Measurements from ENCODE around the gene VDR.
"Not testable (repeated sequence)": the region's sequence is repeated elsewhere in the genome, so short reads cannot be mapped to it uniquely, and the experiment has no call there.

Gene VDR

GRCh38 chr12:47844264-47845019 is 60.4 kb downstream of the VDR start:
- FAIRE-seq: no peak

- no peak for FAIRE-seq
Measured at GRCh38 chr12:47843226-47843980, 61.4 kb downstream of the VDR start.

- not testable (repeated sequence) for FAIRE-seq
Measured at GRCh38 chr12:47842543-47842942, 62.3 kb downstream of the VDR start.

GRCh38 chr12:47841910-47842309 is 62.9 kb downstream of the VDR start:
- no peak for FAIRE-seq

- FAIRE-seq: no peak
Measured at GRCh38 chr12:47841501-47841900, 63.3 kb downstream of the VDR start.

GRCh38 chr12:47840571-47840970 is 64.2 kb downstream of the VDR start:
- no peak for FAIRE-seq

GRCh38 chr12:47839214-47839876 is 65.4 kb downstream of the VDR start:
- FAIRE-seq: no peak

GRCh38 chr12:47838286-47838931 is 66.4 kb downstream of the VDR start:
- FAIRE-seq: no peak

GRCh38 chr12:47837190-47838171 is 67.3 kb downstream of the VDR start:
- FAIRE-seq: no peak

GRCh38 chr12:47835831-47836155 is 69.0 kb downstream of the VDR start:
- FAIRE-seq: no peak

- no peak for FAIRE-seq
Measured at GRCh38 chr12:47835006-47835830, 69.6 kb downstream of the VDR start.

- FAIRE-seq: no peak
Measured at GRCh38 chr12:47834199-47834903, 70.4 kb downstream of the VDR start.

GRCh38 chr12:47833591-47834012 is 71.2 kb downstream of the VDR start:
- FAIRE-seq: no peak

GRCh38 chr12:47832263-47832933 is 72.4 kb downstream of the VDR start:
- no peak for FAIRE-seq

GRCh38 chr12:47829584-47829983 is 75.2 kb downstream of the VDR start:
- no peak for FAIRE-seq

GRCh38 chr12:47828976-47829482 is 75.8 kb downstream of the VDR start:
- no peak for FAIRE-seq

- no peak for FAIRE-seq
Measured at GRCh38 chr12:47828008-47828975, 76.5 kb downstream of the VDR start.

GRCh38 chr12:47825173-47825639 is 79.6 kb downstream of the VDR start:
- no peak for FAIRE-seq

Data from colon (tissue), 2 donors.